AG09309 (cell line): Measurements from ENCODE around the gene MIPEP.

Experiments
- DNase-seq: peaks from one replicate; pipeline ENCODE4 v3.0.0-alpha.2; 2010; ENCODE audit warnings: low read depth
- H3K4me3 ChIP-seq: 2 replicates; pipeline ENCODE4 v1.5.1; 2011; ENCODE audit warnings: mild to moderate bottlenecking, low read depth, low read length, moderate library complexity; ENCODE audit not compliant: control insufficient read depth
- CTCF ChIP-seq: IDR thresholded peaks from 2 replicates; pipeline ENCODE4 v1.5.1; 2011; ENCODE audit warnings: mild to moderate bottlenecking, low read depth, low read length, inconsistent platforms; ENCODE audit not compliant: insufficient read depth, control insufficient read depth; ENCODE audit errors: missing control alignments

MIPEP gene

GRCh38 chr13:23790577-23791170 is 98.5 kb downstream of the MIPEP start:
- H3K4me3 ChIP-seq: no peak overlapping the region
- DNase-seq: peak; percentile 91
- peak; percentile 15 for TF ChIP-seq CTCF

DNA sequence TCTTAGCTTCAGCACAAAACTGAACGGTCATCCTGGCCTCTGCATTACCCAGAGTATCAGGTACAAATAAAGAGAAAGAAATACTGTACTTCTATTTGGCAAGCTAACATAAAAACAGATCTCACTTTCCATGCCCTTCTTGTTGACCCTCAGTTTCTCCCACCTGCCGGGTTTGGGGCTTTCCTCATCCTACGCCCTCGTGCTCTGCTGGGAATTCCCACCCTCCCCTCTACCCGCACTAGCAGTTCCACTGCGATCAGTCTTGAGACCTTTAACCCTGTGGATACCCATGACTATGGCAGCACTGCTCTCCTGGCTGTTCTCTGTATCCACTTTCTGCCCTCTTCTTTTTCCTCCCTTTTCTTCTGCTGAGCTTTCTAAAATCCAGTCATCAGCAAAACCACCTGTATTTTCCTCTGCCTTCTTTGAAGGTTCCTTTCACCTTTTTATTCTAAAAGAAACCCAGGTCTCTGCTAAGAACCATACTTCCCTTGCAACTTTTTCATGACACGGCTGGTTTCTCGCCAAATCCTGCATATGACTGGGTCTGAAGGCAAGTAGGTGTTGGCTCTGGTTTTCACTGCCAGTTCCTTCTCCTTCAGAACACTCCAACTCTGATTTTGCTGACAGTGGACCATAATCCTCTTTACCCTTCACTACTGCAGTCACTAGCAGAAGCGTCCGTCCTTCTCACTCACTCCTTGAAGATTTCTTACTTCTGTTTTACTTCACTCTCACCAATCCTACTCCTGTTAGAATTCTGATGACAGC is 99.4 kb downstream of the MIPEP start:
- no peak for TF ChIP-seq CTCF
- H3K4me3 ChIP-seq: no peak overlapping the region
- no peak for DNase-seq

DNA sequence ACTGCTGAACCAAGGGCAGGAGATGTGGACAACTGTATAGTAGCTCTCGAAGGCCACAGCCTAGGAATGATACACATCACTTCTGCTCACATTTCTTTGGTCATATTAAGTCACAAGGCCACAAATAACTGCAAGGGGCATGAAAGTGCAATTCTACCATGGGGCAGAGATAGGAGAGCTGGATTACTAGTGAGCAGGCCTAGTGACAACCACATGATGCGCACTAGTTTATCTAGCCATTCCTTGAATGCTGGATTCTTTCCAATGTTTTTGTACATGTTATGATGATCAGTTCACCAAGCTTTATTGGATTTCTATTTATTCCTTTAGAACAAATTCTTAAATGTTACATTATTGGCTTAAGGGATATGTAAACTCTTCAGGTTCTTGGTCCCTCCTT is 100.7 kb downstream of the MIPEP start:
- TF ChIP-seq CTCF: no peak
- no peak for DNase-seq
- H3K4me3 ChIP-seq: no peak overlapping the region

DNA sequence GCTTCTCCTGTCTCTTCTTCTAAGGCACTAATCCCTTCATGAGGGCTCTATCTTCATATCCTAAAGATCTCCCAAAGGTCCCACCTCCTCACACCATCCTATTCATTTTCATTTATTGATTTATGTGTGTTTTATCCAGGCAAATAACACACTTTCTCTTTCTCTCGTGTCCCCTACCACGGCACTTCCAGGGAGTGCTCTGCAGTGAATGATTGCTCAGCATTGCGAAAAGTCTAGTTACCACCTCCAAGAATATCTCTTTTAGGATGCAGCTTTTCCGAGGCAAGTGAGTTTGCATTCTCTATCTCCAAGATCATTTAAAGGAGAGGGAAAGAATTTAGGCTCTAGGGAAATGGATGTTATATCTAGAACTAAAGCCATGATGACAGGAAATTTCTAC is 101.7 kb downstream of the MIPEP start:
- DNase-seq: no peak
- no peak overlapping the region for H3K4me3 ChIP-seq
- no peak for TF ChIP-seq CTCF

- no peak overlapping the region for H3K4me3 ChIP-seq
- DNase-seq: no peak
- TF ChIP-seq CTCF: no peak
These were observed 102.6 kb downstream of the MIPEP start for GRCh38 chr13:23786607-23787006.

- H3K4me3 ChIP-seq: no peak overlapping the region
- no peak for TF ChIP-seq CTCF
- no peak for DNase-seq
These were observed 110.3 kb downstream of the MIPEP start for GRCh38 chr13:23778879-23779278.
